ENCODE data around the gene MIX23.

- TF ChIP-seq CTCF (IDR thresholded peaks at IDR 0.05; ENCODE audit: low read length), result no peak
- TF ChIP-seq EZH2 (optimal IDR thresholded peaks at IDR 0.05; ENCODE audit: low read depth, low read length), result no peak
- no peak for TF ChIP-seq EZH2phosphoT487 (IDR thresholded peaks at IDR 0.05; ENCODE audit: low read length)
Observed at GRCh38 chr3:122415104-122415744, 32.2 kb upstream of the MIX23 start.

Data from MM.1S (cell line).